Measurements from ENCODE around the gene GPR171.

- TF ChIP-seq CTCF (conservative IDR thresholded peaks at IDR 0.05; ENCODE audit: low read depth, low read length) = no peak
- TF ChIP-seq EZH2phosphoT487 (IDR thresholded peaks at IDR 0.05; ENCODE audit: borderline replicate concordance, low read length) = no peak
- no peak for TF ChIP-seq EZH2 (IDR thresholded peaks at IDR 0.05; ENCODE audit: low read length, unreplicated experiment)
Observed at GRCh38 chr3:151196434-151196833, 6.6 kb downstream of the GPR171 start.
